GM13976 (cell line): ENCODE data around the gene PARD6B.
"Not testable (repeated sequence)": the region's sequence is repeated elsewhere in the genome, so short reads cannot be mapped to it uniquely, and the experiment has no call there.

Experiments
- DNase-seq: peaks from one replicate; pipeline ENCODE4 v3.0.0; 2012; ENCODE audit warnings: low spot score
- CTCF ChIP-seq: IDR thresholded peaks from 2 replicates; pipeline ENCODE4 v1.5.1; 2012; ENCODE audit warnings: borderline replicate concordance, mild to moderate bottlenecking; ENCODE audit not compliant: insufficient read depth; ENCODE audit errors: extremely low read depth, missing control alignments, control extremely low read depth
- in situ Hi-C: fragments of 300-500 bp; cut with MboI; formaldehyde crosslinking; loops from one replicate; pipeline ENCODE4 v1.12.0; 2022; ENCODE audit warnings: low sequenced_read_pairs, mixed read lengths, inconsistent platforms; ENCODE audit not compliant: unreplicated experiment

The PARD6B gene

GRCh38 chr20:50788045-50788991, 56.9 kb downstream of the PARD6B start:
- no peak for TF ChIP-seq CTCF
- no peak for DNase-seq
- in situ Hi-C loops = loop anchor here (25.0 kb wide), 1 partner anchor 524 kb away; no protein-coding TSS in a partner anchor

GRCh38 chr20:50789968-50790650, 58.7 kb downstream of the PARD6B start:
- no peak for DNase-seq
- in situ Hi-C loops = loop anchor here (25.0 kb wide), 1 partner anchor 522 kb away; no protein-coding TSS in a partner anchor
- TF ChIP-seq CTCF = no peak

GRCh38 chr20:50790651-50791277, 59.4 kb downstream of the PARD6B start:
- peak; percentile 91 for TF ChIP-seq CTCF
- peak; percentile 93 for DNase-seq
- in situ Hi-C loops = loop anchor here (25.0 kb wide), 1 partner anchor 522 kb away; no protein-coding TSS in a partner anchor

- in situ Hi-C loops = loop anchor here (25.0 kb wide), 1 partner anchor 519 kb away; no protein-coding TSS in a partner anchor
- no peak for DNase-seq
- no peak for TF ChIP-seq CTCF
Measured at GRCh38 chr20:50792708-50793574, 61.6 kb downstream of the PARD6B start.

GRCh38 chr20:50793575-50794016, 62.2 kb downstream of the PARD6B start:
- in situ Hi-C loops = loop anchor here (25.0 kb wide), 1 partner anchor 519 kb away; no protein-coding TSS in a partner anchor
- peak; percentile 35 for TF ChIP-seq CTCF
- DNase-seq = not testable (repeated sequence)
